Adrenal gland (tissue), 12 donors: ENCODE data around the gene SIGLEC10. TPM values are rescaled to one million over a fixed set of nuclear protein-coding genes. Genes with fewer than 3 reads are reported as not detected.

Source experiments
- DNase-seq, 7 donors: peaks; one replicate each; pipeline ENCODE4 v3.0.0-alpha.2; 2019 to 2020
- H3K27ac ChIP-seq, 5 donors: fragments of 200-600 bp; sonication (generic) in 4 of 5; 1 replicate in 3 of 5; 2 replicates in 2 of 5; pipeline versions ENCODE4 v1.5.1 to v1.8.0; 2016 to 2020; ENCODE audit warnings: mild to moderate bottlenecking in 1 of 5
- H3K27me3 ChIP-seq: fragments of 200-600 bp; 2 replicates; pipeline ENCODE4 v1.8.0; 2021
- H3K36me3 ChIP-seq, 2 donors: fragments of 200-600 bp; replicated peaks in 1 of 2; 1 replicate in 1 of 2; 2 replicates in 1 of 2; pipeline versions ENCODE4 v1.5.1 to v1.8.0; 2018 to 2022
- H3K4me1 ChIP-seq, 2 donors: fragments of 200-600 bp; replicated peaks in 1 of 2; 1 replicate in 1 of 2; 2 replicates in 1 of 2; pipeline versions ENCODE4 v1.5.1 to v1.8.0; 2018 to 2021
- H3K4me3 ChIP-seq, 4 donors: fragments of 200-600 bp; sonication (generic) in 3 of 4; one replicate each; pipeline ENCODE4 v1.5.1; 2016 to 2018
- H3K9me3 ChIP-seq, 3 donors: fragments of 200-600 bp; sonication (generic) in 1 of 3; replicated peaks in 1 of 3; 1 replicate in 2 of 3; 2 replicates in 1 of 3; pipeline versions ENCODE4 v1.5.1 to v1.8.0; 2016 to 2021
- POLR2A ChIP-seq, 2 donors: fragments of 450-650 bp; IDR thresholded peaks; one replicate each; pipeline ENCODE4 v1.6.1; 2017; ENCODE audit warnings: antibody characterized with exemption in 2 of 2, mild to moderate bottlenecking in 2 of 2, moderate library complexity in 1 of 2
- WGBS, 4 donors: extraction: QIAGEN DNeasy Blood & Tissue Kit in 2 of 4; methylation state at CpG; one replicate each; pipeline versions ENCODE4 v1.1.5 to v1.1.7; 2013 to 2017; 5-methylcytosine and 5-hydroxymethylcytosine counted together
- intact Hi-C, 2 donors: fragments of 100-400 bp; cut with DNase I; formaldehyde crosslinking; loops; one replicate each; pipeline versions ENCODE4 v1.14.1 to v1.15.0; 2022 to 2023
- polyA plus RNA-seq, 3 donors: library from polyadenylated mRNA; stranded (reverse); fragments of 200-250 nt in 2 of 3; fragments of 350-450 nt in 1 of 3; fragmentation: Illumina TruSeq in 1 of 3; extraction: RNeasy Lipid Tissue Mini Kit (QIAGEN cat#74804) in 1 of 3; gene quantifications; one replicate each; pipeline ENCODE4 v1.2.3, GENCODE V29; 2013 to 2014
- total RNA-seq, 9 donors: library from RNA; depleted of rRNA in 4 of 9; stranded (reverse); fragments of >200 nt in 4 of 9; fragments of 120-200 nt in 1 of 9; fragmentation: NEBNext Ultra II Directional in 1 of 9; extraction: Animal tissue kit (Norgen Biotek cat#: 25700) in 1 of 9; gene quantifications; one replicate each; pipeline versions ENCODE4 v1.1.0 to v1.2.4, GENCODE V29; 2013 to 2023
- TF ChIP-seq, protein P1 (sequence below), 6 experiments: fragments of 450-650 bp in 4 of 6; fragments of 200-600 bp in 2 of 6; sonication (generic) in 1 of 6; IDR thresholded peaks; 1 replicate in 5 of 6; 2 replicates in 1 of 6; pipeline versions ENCODE4 v1.5.1 to v1.8.0; 2016 to 2021; ENCODE audit warnings: antibody characterized with exemption in 6 of 6, mild to moderate bottlenecking in 2 of 6, moderate library complexity in 1 of 6
- donor health status: healthy with polysubstance abuse.
- donor health status: Bipolar disorder and iron deficiency.
- donor health status: DM: yes; HTN: yes; CAD: no.
- donor health status: DM: no; HTN: no; CAD: no.
- donor health status: DM: no; HTN: no; CAD: no.
- donor health status: DM: yes; HTN: yes; CAD: no.

SIGLEC10 gene
- total and polyA plus RNA-seq, 12 donors: 0.89 to 70.7 (median 15.8) TPM

DNA sequence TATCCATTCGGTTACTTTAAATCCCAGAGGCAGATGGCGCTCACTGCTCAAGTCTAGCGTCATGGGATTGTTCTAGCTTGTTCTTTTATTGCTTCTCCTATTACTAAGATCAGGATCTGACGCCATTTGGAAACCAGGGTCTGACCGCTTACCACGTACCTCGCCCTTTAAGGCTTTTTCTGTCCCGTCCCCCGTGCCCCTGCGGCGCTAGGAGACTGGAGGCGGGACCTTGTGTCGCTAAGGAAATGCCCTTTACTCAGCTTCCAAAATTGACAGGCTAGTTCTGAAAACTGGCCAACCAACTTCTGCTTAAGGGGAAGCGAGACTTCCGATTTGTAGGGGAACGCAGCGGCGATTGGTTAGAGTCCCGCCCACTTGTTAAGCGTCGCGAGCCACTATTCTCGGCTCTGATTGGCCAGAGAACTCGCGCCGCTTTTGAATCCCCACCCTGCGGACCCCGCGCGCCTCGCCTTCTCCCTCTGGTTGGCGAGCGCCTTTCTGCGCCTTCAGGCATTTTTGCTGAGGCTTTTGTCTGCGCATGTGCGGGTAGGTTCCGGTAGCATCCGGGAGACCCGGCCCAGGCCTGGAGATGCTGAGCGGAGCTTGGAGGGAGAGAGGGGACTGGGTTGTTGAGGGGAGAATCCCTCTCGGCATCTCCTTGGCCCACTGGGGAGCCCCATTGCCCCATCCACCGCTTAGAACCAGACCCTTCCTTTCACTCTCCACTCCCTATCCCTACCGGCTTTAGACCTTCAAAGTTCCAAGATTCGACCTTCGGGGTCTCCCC, 23.2 kb downstream of the SIGLEC10 start:
- no peaks in the 10 kb centered on the region for H3K36me3 ChIP-seq
- peak overlapping the region in 2 of 4 donors; percentile 12 to 43 for H3K4me3 ChIP-seq
- DNase-seq: peak; percentile 92 to 98 (median 95)
- no peaks in the 10 kb centered on the region for H3K9me3 ChIP-seq
- H3K27me3 ChIP-seq: no peaks in the 10 kb centered on the region
- H3K4me1 ChIP-seq: peaks cover 3 to 6% of the 10 kb centered on the region in 2 donors
- peak overlapping the region in 3 of 5 donors; percentile 59 to 83 (median 76) for H3K27ac ChIP-seq
- intact Hi-C loops: no loop called here
- TF ChIP-seq, protein P1, sequence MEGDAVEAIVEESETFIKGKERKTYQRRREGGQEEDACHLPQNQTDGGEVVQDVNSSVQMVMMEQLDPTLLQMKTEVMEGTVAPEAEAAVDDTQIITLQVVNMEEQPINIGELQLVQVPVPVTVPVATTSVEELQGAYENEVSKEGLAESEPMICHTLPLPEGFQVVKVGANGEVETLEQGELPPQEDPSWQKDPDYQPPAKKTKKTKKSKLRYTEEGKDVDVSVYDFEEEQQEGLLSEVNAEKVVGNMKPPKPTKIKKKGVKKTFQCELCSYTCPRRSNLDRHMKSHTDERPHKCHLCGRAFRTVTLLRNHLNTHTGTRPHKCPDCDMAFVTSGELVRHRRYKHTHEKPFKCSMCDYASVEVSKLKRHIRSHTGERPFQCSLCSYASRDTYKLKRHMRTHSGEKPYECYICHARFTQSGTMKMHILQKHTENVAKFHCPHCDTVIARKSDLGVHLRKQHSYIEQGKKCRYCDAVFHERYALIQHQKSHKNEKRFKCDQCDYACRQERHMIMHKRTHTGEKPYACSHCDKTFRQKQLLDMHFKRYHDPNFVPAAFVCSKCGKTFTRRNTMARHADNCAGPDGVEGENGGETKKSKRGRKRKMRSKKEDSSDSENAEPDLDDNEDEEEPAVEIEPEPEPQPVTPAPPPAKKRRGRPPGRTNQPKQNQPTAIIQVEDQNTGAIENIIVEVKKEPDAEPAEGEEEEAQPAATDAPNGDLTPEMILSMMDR (IDR thresholded peaks at IDR 0.05): no peak
- TF ChIP-seq POLR2A (IDR thresholded peaks at IDR 0.05): peak in 1 of 2 donors; percentile 46
- WGBS, 4 donors: 2 to 4% (median 3%) methylated on average over 34 to 45 of the region's 45 CpGs

DNA sequence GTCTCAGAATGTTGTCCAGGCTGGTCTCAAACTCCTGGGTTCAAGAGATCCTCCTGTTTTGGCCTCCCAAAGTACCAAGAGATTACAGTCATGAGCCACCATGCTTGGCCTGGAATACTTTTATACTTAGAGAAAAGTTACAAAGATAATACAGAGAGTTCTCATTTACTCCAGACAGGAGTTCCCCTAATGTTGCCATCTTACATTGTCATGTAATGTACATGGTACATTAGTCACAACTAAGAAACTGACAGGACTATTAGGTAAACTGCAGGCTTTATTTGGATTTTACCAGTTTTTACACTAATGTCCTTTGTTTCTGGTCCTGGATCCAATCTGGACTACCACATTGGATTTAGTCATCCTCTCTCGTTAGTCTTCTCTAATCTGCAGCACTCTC, 24.7 kb downstream of the SIGLEC10 start:
- no peaks in the 10 kb centered on the region for H3K9me3 ChIP-seq
- no peak for DNase-seq
- H3K27me3 ChIP-seq: no peaks in the 10 kb centered on the region
- no peaks in the 10 kb centered on the region for H3K36me3 ChIP-seq
- no peak overlapping the region for H3K4me3 ChIP-seq
- WGBS, 4 donors: 68 to 97% (median 84%) methylated on average over 1 of the region's 1 CpG
- TF ChIP-seq, protein P1 (IDR thresholded peaks at IDR 0.05): no peak
- no peak for TF ChIP-seq POLR2A (IDR thresholded peaks at IDR 0.05)
- H3K27ac ChIP-seq: no peak overlapping the region
- H3K4me1 ChIP-seq: peaks cover 3 to 6% of the 10 kb centered on the region in 2 donors
- intact Hi-C loops: no loop called here

DNA sequence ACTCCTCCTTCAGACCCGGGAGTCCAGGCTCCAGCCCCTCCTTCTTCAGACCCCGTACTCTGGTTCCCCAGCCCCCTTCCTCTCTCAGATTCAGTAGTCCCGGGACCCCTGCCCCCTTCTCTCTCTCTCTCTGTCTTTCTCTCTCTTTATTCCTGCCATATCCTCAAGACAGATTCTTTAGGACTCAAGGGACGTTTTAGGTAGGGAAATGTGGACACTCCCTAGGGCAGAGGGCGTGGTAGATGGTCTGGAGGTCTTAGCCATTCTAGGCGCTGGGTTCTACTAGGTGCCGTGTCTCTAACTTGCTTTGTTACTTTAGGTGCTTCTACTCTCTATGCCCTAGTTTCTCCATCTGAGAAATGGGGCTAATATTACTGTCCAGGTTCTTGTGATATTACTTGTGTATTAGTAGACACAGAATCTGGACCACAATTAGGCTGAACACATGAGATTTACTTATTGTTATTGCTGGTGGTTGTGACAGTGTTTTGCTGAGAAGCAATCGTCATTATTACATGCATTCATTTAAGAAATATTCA, 26.3 kb downstream of the SIGLEC10 start:
- Histone ChIP-seq H3K27me3 (no peaks in the 10 kb centered on the region), H3K4me3 (no peak overlapping the region), H3K9me3 (no peaks in the 10 kb centered on the region), H3K36me3 (no peaks in the 10 kb centered on the region), H3K27ac (no peak overlapping the region), H3K4me1 (peaks cover 3 to 6% of the 10 kb centered on the region in 2 donors)
- no peak for DNase-seq
- WGBS, 4 donors: 60 to 67% (median 64%) methylated on average over 8 of the region's 8 CpGs
- TF ChIP-seq, protein P1 (IDR thresholded peaks at IDR 0.05): no peak
- TF ChIP-seq POLR2A (IDR thresholded peaks at IDR 0.05): no peak
- intact Hi-C loops: no loop called here

DNA sequence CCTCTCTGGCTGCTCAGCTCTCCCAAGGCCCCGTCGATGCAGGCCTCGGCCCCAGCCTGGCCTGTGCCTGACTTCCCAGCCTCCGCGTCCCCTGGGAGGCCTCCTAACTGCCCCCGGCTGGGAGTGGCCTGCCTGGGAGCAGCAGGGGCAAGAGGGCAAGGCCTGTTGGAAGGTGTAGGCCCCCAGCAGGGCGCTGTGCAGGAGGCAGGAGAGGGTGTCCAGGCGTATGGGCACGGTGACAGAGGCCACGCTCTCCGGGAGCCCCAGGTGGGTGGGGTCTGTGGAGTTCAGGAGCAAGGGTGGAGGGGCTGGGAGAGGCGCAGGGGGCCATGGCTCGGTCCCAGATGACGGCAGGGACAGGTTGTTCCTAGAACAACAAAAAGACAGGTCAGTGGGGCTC, 28.3 kb downstream of the SIGLEC10 start:
- no peak overlapping the region for H3K27ac ChIP-seq
- no peaks in the 10 kb centered on the region for H3K27me3 ChIP-seq
- intact Hi-C loops: no loop called here
- H3K9me3 ChIP-seq: no peaks in the 10 kb centered on the region
- H3K4me3 ChIP-seq: no peak overlapping the region
- H3K36me3 ChIP-seq: no peaks in the 10 kb centered on the region
- H3K4me1 ChIP-seq: no peaks in the 10 kb centered on the region
- WGBS, 4 donors: 76 to 95% (median 83%) methylated on average over 7 to 14 of the region's 14 CpGs
- no peak for DNase-seq
- no peak for TF ChIP-seq POLR2A (IDR thresholded peaks at IDR 0.05)
- TF ChIP-seq, protein P1 (IDR thresholded peaks at IDR 0.05): no peak
